Uterus (tissue), 2 donors: Measurements from ENCODE around the gene SUPT20HL2.

ENCODE experiments used
- POLR2A ChIP-seq, 2 donors: fragments of 450-650 bp; IDR thresholded peaks; one replicate each; pipeline ENCODE4 v1.6.1; 2016; ENCODE audit warnings: antibody characterized with exemption in 2 of 2, mild to moderate bottlenecking in 1 of 2, moderate library complexity in 1 of 2
- TF ChIP-seq, protein P1 (sequence below), 4 experiments: fragments of 200-600 bp in 2 of 4; fragments of 450-650 bp in 2 of 4; sonication (generic) in 2 of 4; IDR thresholded peaks; one replicate each; pipeline ENCODE4 v1.5.1; 2016 to 2019; ENCODE audit warnings: antibody characterized with exemption in 4 of 4, mild to moderate bottlenecking in 2 of 4, moderate library complexity in 1 of 4

DNA sequence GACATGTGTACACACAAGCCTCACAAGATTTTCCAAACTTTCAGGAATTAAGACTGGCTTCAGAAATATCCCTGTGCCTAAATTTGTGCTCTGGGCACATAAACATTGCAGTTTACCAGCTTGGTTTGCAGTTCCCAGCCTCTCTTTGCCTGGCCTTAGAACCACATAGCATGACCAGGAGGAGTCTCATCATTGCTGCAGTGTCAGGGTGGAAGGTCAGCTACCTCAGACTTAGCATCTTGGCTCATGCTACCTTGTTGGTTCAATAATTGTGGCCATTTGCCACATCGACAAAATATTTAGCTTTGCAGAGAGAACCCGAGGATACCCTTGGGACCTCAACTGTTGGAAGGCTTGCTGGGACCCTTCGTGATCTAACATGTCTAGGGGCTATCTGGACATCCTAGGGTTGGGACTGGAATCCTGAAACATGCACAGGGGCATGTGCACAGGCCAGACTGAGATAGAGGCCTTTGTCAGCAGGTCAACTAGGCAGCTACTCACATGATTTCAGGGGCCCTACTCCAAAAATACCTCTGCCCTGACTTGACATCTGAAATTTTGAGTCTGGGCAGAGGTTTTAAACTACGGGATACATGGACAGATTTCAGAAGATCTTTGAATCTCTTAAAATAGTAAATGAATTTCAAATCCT lies 8.0 kb upstream of the SUPT20HL2 start:
- TF ChIP-seq POLR2A (IDR thresholded peaks at IDR 0.05) = no peak
- TF ChIP-seq, protein P1, sequence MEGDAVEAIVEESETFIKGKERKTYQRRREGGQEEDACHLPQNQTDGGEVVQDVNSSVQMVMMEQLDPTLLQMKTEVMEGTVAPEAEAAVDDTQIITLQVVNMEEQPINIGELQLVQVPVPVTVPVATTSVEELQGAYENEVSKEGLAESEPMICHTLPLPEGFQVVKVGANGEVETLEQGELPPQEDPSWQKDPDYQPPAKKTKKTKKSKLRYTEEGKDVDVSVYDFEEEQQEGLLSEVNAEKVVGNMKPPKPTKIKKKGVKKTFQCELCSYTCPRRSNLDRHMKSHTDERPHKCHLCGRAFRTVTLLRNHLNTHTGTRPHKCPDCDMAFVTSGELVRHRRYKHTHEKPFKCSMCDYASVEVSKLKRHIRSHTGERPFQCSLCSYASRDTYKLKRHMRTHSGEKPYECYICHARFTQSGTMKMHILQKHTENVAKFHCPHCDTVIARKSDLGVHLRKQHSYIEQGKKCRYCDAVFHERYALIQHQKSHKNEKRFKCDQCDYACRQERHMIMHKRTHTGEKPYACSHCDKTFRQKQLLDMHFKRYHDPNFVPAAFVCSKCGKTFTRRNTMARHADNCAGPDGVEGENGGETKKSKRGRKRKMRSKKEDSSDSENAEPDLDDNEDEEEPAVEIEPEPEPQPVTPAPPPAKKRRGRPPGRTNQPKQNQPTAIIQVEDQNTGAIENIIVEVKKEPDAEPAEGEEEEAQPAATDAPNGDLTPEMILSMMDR (IDR thresholded peaks at IDR 0.05) = no peak
